ENCODE data around the gene WDR19.

WDR19 gene

DNA sequence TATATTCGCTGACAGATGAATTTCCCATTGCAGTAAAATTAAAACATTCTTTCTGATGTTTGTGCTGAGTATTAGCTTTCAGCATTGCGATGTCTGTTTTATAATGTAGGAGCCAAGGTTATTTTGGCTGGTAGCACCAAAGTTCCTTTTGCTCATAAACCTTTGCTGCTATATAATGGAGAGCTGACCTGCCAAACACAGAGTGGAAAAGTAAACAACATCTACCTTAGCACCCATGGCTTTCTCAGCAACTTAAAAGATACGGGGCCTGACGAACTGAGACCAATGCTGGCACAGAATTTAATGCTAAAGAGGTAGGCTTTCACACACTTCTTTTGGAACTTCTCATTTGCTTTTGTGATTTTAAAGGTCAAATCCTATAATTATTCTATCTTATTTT lies 46.0 kb downstream of the WDR19 start:
- no peaks in the 10 kb centered on the region for H3K36me3 ChIP-seq (ENCODE audit: insufficient read depth, low read length)
- H4K20me1 ChIP-seq (ENCODE audit: insufficient read depth, low read length) = no peaks in the 10 kb centered on the region
- H3K4me1 ChIP-seq (ENCODE audit: insufficient read depth, low read length, severe bottlenecking) = no peaks in the 10 kb centered on the region
- no peak overlapping the region for H3K27ac ChIP-seq (ENCODE audit: low read depth, low read length, poor library complexity, severe bottlenecking)
- H3K9me2 ChIP-seq (ENCODE audit: low read depth, low read length) = no peaks in the 10 kb centered on the region
- no peaks in the 10 kb centered on the region for H3K27me3 ChIP-seq (ENCODE audit: insufficient read depth, low read length)
- no peaks in the 10 kb centered on the region for H3K79me2 ChIP-seq (ENCODE audit: insufficient read depth, low read length)
- no peak overlapping the region for H3K4me2 ChIP-seq (ENCODE audit: low read length)
- H3F3A ChIP-seq (ENCODE audit: insufficient read depth, low read length) = no peaks in the 10 kb centered on the region
- TF ChIP-seq, protein P1, sequence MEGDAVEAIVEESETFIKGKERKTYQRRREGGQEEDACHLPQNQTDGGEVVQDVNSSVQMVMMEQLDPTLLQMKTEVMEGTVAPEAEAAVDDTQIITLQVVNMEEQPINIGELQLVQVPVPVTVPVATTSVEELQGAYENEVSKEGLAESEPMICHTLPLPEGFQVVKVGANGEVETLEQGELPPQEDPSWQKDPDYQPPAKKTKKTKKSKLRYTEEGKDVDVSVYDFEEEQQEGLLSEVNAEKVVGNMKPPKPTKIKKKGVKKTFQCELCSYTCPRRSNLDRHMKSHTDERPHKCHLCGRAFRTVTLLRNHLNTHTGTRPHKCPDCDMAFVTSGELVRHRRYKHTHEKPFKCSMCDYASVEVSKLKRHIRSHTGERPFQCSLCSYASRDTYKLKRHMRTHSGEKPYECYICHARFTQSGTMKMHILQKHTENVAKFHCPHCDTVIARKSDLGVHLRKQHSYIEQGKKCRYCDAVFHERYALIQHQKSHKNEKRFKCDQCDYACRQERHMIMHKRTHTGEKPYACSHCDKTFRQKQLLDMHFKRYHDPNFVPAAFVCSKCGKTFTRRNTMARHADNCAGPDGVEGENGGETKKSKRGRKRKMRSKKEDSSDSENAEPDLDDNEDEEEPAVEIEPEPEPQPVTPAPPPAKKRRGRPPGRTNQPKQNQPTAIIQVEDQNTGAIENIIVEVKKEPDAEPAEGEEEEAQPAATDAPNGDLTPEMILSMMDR (IDR thresholded peaks at IDR 0.05; ENCODE audit: low read length) = no peak
- no peak for TF ChIP-seq EZH2 (IDR thresholded peaks at IDR 0.05; ENCODE audit: borderline replicate concordance, low read length)
- no peaks in the 10 kb centered on the region for H3K9me3 ChIP-seq (ENCODE audit: low read length)
- H2AFZ ChIP-seq (ENCODE audit: low read length) = no peak overlapping the region
- no peak overlapping the region for H3K9ac ChIP-seq (ENCODE audit: low read length)
- no peak overlapping the region for H3K4me3 ChIP-seq (ENCODE audit: low read depth, low read length, poor library complexity, severe bottlenecking)

- no peak overlapping the region for H3K9ac ChIP-seq (ENCODE audit: low read length)
- no peaks in the 10 kb centered on the region for H3K4me1 ChIP-seq (ENCODE audit: insufficient read depth, low read length, severe bottlenecking)
- no peak overlapping the region for H3K4me3 ChIP-seq (ENCODE audit: low read depth, low read length, poor library complexity, severe bottlenecking)
- H3F3A ChIP-seq (ENCODE audit: insufficient read depth, low read length) = no peaks in the 10 kb centered on the region
- H3K36me3 ChIP-seq (ENCODE audit: insufficient read depth, low read length) = no peaks in the 10 kb centered on the region; the same call in 1 of the 2 replicates
- H4K20me1 ChIP-seq (ENCODE audit: insufficient read depth, low read length) = no peaks in the 10 kb centered on the region
- H3K79me2 ChIP-seq (ENCODE audit: insufficient read depth, low read length) = no peaks in the 10 kb centered on the region
- no peaks in the 10 kb centered on the region for H3K9me2 ChIP-seq (ENCODE audit: low read depth, low read length)
- TF ChIP-seq, protein P1 (IDR thresholded peaks at IDR 0.05; ENCODE audit: low read length) = no peak
- TF ChIP-seq EZH2 (IDR thresholded peaks at IDR 0.05; ENCODE audit: borderline replicate concordance, low read length) = no peak
- no peak overlapping the region for H3K27ac ChIP-seq (ENCODE audit: low read depth, low read length, poor library complexity, severe bottlenecking)
- no peak overlapping the region for H2AFZ ChIP-seq (ENCODE audit: low read length)
- no peak overlapping the region for H3K4me2 ChIP-seq (ENCODE audit: low read length)
- H3K27me3 ChIP-seq (ENCODE audit: insufficient read depth, low read length) = no peaks in the 10 kb centered on the region
- H3K9me3 ChIP-seq (ENCODE audit: low read length) = no peaks in the 10 kb centered on the region
Measured at GRCh38 chr4:39230462-39230861, 48.1 kb downstream of the WDR19 start.

- Histone ChIP-seq H3F3A (ENCODE audit: insufficient read depth, low read length) (no peaks in the 10 kb centered on the region), H3K79me2 (ENCODE audit: insufficient read depth, low read length) (no peaks in the 10 kb centered on the region), H3K27me3 (ENCODE audit: insufficient read depth, low read length) (no peaks in the 10 kb centered on the region), H3K27ac (ENCODE audit: low read depth, low read length, poor library complexity, severe bottlenecking) (no peak overlapping the region), H3K4me2 (ENCODE audit: low read length) (no peak overlapping the region), H3K4me1 (ENCODE audit: insufficient read depth, low read length, severe bottlenecking) (no peaks in the 10 kb centered on the region), H3K9ac (ENCODE audit: low read length) (no peak overlapping the region), H3K4me3 (ENCODE audit: low read depth, low read length, poor library complexity, severe bottlenecking) (no peak overlapping the region), H2AFZ (ENCODE audit: low read length) (no peak overlapping the region), H3K36me3 (ENCODE audit: insufficient read depth, low read length) (no peaks in the 10 kb centered on the region; the same call in 1 of the 2 replicates), H4K20me1 (ENCODE audit: insufficient read depth, low read length) (no peaks in the 10 kb centered on the region), H3K9me3 (ENCODE audit: low read length) (no peaks in the 10 kb centered on the region), H3K9me2 (ENCODE audit: low read depth, low read length) (no peaks in the 10 kb centered on the region)
- TF ChIP-seq EZH2 (IDR thresholded peaks at IDR 0.05; ENCODE audit: borderline replicate concordance, low read length) = no peak
- TF ChIP-seq, protein P1 (IDR thresholded peaks at IDR 0.05; ENCODE audit: low read length) = no peak
Measured at GRCh38 chr4:39231660-39232059, 49.3 kb downstream of the WDR19 start.
